Putamen (tissue), 1 donor: ENCODE data around the gene GNG13.
"Not testable (repeated sequence)": the region's sequence is repeated elsewhere in the genome, so short reads cannot be mapped to it uniquely, and the experiment has no call there.

Source experiments
- DNase-seq: peaks from one replicate; pipeline ENCODE4 v3.0.0-alpha.2; 2016; ENCODE audit warnings: low spot score

The GNG13 gene

DNA sequence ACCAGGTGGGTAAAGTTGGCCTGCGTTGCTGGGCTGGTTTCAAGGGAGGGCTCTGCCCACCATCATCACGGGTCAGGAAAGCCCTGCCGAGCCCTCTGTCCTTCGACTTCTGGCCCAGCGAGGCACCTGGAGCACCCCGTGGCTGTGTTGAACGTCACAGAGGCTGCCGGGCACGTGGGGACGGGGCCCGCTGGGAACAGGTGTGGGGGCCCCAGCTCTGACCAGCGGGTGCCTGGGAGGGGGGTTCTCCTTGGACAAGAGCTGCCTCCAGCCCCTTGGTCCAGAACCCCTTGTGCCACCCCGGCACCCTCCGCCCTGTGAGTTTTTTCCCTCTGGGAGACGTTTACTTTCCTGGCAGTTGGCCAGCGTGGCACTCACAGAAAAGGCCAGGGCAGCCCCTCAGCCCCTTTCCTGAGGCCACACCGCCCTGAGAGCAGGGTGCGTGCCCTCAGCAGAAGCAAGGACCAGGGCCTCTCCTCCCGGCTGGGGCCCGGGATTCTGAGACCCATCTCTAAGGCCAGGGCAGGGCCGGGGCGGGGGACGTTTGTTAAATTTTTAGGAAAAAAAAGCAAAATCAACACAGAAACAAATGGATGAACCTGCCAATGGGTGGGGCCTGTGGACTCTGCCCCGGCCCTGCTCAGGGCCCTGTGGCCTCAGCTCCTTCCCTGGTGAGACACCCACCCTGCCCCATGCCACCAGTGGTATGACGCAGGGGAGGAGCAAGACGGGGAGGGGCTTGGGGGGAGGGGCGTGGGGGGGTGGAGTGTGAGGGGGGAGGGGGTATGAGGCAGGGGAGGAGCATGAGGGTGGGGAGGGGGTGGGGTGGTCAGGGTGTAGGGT, 31.3 kb upstream of the GNG13 start:
- no peak for DNase-seq

DNA sequence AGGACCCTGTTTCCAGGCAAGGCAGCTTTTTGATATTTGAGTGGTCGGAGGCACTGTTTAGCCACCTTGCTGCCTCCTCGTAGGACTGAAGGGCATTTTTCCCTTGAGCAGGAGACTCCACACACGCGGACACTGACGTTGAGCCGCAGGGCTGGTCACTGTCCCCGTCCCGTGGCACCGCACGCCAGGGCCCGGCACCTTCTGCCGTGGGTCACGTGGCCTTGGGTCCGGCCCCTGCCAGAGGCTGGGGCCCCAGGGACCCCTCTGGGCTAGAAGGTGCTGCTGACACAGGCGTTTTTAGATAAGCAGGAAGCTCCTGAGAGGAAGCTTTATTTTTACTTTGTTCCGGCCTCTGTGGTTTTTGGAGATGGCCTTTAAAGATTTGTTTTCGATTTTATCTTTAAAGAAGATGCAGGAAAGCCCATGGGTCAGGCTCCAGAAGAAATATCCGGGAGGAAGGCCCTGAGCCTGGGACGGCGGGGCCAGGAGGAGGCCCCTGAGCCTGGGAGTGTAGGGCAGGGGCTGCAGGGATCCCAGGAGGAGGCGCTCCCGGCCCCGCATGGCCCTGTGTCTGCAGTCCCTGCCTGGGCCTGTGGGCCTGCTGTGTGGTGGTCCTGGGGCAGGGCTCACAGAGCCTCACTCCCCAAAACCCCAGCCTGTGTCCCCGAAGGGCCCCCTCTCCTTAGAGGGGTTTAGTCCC, 30.5 kb upstream of the GNG13 start:
- DNase-seq = no peak

DNA sequence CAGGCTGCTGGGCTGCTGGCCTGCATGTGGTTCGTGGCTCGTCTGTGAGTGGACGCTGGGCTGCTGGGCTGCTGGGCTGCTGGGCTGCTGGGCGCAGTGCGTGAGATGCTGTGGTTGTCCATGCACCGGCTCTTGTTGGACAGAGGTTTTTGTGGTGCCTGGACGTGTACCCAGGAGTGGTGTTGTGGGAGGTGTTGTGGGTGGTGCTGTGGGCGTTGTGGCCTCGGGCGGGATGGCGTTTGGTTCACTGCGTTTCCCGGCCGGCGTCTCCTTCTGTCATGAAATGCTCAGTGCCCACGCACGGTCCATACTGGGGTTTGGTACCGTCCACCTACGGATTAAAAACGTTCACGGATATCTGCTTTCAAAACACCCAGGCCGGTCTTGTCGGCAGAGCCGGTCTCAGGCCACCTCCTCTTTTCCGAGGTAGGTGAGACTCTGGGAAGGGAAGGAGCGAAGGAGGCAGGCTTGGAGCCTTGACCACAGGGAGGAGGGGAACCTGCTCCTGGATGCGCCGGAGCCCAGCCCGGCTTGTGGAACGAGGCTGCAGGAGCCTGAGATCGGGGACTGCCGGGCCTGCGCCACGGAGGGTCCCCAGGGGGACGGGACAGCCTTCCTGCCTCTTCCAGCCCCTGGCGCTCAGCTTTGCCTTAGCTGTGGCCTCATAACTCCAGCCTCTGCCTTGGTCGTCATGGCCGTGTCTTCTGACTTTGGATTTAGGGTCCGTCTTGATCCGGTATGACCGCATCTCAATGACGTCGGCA, 29.8 kb upstream of the GNG13 start:
- DNase-seq = no peak

DNA sequence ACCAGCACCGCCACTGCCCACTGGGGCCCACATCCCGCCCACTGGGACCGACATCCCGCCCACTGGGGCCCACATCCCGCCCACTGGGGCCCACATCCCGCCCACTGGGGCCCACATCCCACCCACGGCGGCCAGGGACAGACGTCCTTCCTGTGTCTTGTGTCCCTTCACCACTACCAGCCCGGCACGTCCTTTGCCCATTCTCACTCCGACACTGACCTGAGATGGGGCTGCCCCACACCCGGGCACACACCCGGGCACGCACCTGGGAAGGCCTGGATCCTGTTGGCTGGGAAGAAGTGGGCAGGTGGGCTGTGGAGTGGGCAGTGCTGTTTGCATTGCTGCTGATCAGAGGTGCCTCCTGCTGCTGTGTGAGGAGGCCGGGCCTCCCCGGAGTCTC, 28.4 kb upstream of the GNG13 start:
- no peak for DNase-seq

DNA sequence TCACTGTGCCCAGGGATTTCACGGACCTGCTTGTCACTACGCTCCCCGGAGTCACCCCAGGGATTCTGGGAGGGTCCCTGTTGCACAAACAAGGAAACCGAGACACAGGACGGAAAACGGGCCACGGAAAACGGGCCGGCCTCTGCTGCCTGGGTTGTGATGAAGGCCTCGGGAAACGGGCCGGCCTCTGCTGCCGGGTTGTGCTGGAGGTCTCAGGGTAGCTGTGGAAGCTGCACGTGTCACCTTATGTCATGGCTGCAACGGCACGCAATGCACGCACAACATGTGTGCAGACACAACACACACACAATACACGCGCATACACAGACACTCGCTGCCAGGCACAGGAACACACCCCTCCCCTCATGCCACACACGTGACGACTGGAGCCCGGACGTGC, 27.0 kb upstream of the GNG13 start:
- DNase-seq = no peak

DNA sequence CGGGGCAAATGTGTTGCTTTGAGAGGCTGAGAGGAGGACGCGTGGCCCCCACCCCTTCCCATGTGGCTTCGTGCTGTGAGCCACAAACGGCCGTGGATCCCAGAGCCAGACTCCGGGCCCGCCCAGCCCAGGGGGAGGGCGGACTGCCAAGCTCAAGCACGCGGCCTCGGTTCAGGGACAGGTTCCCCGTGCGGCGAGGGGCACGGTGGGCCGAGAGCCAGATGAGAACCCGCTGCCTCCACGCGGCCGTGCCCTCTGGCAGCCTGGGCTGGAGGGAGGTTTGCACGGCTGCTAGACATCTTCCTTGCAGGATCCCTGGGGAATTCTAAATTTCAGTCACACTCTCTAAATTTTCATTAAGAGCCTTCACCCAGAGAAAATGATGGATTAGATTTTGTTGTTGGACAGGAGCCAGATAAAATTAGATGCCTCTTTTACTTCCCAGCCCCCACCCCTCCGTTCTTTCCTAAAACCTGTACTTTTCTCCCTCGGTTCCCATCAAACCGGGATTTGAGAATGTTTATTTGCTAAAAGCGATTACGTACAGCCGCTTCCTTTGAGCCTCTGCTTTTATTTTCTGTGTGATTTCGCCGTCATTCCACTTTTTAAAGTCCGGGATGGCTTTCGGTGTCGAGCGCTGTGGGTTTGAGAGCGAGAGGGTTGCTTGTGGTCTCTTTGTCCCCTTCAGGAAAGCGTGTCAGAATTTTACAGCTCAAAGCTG, 25.0 kb upstream of the GNG13 start:
- DNase-seq = no peak

DNA sequence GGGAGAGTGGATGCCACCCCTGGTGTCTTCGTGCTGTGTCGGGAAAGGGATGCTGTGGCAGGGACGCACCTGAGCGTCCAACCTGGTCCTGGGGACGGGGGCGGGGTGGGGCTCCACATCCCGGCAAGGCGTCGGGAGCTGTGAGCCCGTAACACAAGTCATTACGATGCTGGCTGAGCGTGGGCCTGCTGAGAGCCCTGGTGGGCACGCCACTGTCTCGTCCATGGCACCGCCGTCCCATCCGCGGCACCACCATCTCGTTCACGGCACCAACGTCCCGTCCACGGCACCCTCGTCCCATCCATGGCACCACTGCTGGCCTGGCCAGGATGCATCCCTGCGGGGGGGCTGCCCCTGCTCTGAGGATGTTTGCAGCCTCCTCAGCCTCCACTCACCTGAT, 24.1 kb upstream of the GNG13 start:
- no peak for DNase-seq

DNA sequence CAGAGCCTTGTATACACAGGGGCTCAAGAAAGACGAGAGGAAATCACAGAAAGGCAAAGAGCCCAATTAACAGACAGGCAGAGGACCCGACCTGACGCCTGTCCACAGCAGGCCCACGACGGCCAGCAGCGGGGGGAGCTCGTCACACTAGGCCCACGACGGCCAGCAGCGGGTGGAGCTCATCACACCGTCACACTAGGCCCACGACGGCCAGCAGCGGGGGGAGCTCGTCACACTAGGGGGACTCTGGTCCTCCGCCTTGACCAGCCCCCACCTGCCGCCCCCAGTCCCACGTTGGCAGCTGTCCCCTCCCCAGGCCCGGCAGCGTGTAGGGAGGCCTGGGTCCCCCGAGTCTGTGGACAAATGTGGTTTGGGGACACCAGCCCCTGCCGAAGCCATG, 23.7 kb upstream of the GNG13 start:
- no peak for DNase-seq

DNA sequence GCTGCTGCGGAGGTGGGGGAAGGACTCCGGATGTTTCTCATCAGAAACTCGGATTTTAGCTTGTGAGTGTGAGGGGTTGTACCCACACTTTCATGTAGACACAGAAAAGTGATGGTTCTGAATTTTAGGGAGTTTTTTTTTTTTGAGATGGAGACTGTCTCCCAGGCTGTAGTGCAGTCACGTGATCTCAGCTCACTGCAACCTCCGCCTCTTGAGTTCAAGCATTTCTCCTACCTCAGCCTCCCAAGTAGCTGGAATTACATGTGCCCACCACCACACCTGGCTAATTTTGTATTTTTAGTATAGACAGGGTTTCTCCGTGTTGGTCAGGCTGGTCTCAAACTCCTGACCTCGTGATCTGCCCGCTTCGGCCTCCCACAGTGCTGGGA, 22.4 kb upstream of the GNG13 start:
- no peak for DNase-seq

DNA sequence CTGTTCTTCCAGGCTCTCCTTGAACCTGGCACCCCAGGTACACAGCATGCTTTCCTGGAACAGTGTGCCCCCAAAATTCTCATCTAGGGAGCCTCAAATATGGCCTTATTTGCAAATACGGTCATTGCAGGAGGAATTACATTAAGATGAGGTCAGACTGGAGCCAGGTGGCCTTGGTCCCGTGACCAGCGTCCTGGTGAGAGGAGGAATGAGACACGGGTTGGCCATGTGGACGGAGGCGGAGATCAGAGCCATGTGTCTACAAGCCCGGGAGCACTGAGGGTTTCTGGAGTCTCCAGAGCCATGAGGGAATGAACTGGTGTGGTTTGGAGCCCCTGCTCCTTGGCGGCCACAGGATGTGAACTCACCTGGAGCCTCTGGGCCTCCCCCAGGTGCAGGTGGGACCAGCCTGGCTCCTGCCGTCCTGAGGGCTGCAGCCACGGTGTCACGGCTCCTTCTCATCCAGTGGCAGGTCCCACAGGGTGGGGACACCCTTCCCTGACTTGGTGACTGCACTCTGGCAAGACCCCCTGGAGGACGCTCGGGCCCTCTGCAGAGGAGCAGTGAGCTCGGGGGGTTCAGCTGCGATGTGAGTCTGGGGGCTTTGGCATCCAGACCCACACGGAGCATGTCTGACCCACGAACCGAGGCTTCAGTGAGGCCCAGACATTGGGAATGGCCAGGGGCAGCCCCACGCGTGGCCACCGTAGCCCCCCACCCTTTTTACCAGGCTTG, 21.8 kb upstream of the GNG13 start:
- no peak for DNase-seq

DNA sequence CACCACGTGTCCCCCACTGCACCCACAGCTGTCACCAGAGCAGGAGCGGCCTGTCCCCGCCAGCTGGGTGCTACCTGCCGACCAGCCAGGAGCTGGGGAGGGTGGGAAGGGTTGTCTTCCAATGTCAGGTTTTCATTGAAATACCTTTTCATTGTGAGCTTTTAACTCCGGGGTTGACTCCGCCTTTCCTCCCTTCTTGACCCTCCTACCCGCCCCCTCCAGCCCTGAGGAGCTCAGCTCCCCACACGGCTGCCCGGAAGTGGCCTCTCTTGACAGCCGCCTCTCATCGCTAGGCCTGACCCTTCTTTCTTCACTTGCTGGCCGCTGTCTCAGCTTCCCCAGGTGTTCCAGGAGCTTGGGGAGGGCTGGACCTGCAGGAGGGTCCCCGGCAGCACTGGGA, 21.2 kb upstream of the GNG13 start:
- no peak for DNase-seq

DNA sequence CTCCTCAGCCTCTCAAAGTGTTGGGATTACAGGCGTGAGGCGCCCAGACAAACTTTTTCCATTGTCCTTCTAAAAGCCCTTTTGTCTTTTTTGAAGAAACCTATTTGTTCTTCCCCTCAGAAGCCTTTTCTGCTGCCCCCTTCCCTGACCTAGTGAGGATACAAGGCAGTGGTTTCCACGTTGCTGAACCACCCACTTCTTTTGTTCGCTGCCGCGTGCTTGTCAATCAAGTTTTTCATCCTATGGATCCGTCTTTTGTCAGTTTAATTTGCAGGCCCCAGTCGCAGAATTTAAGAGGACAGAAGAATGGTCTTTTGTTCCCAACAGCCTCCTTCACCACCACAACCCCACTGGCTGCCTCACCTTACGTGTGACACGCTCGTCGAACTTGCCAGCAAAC, 20.2 kb upstream of the GNG13 start:
- no peak for DNase-seq

DNA sequence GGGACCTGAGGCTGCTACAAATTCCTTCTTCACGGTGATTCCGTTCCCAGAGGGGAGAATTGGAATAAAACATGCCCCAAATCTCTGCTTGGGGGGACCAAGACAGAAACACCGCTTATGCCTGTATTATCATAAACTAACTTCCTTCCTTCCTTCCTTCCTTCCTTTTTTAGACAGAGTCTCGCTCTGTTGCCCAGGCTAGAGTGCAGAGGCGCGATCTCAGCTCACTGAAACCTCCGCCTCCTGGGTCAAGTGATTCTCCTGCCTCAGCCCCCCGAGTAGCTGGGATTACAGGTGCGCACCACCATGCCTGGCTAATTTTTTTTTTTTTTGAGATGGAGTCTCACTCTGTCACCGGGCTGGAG, 19.5 kb upstream of the GNG13 start:
- not testable (repeated sequence) for DNase-seq

DNA sequence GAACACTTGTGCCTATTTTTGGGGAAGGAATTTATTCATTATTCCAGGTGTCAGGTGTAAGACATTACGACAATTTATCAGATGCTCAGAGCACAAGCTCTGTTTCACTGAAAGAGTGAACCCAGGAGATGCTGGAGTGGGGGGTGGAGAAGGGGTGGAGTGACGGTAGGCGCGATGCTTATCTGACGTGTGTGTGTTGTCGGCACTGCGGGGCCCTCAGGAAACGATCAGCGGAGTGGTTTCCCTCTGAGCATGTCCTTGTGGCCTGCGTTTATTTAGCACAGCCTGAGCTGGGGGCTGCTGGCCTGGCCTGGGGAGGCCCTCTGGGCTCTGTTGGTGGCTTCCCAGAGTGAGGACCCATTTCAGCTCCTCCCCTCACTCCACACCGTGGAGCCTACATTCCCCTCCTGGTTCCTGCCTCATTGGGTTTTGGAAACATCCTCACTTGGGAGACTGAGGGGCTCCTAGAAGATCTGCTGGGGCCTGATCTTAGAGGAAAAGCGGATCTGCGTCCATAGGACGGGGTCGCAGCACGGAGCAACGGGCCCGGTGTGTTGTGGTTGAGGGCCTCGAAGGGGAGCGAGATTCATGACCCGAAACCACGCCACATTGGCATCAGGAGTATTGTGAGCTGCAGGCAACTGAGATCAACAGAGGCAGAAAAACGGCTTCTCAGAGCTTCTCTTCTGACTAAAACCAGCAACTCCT, 19.0 kb upstream of the GNG13 start:
- DNase-seq = no peak

DNA sequence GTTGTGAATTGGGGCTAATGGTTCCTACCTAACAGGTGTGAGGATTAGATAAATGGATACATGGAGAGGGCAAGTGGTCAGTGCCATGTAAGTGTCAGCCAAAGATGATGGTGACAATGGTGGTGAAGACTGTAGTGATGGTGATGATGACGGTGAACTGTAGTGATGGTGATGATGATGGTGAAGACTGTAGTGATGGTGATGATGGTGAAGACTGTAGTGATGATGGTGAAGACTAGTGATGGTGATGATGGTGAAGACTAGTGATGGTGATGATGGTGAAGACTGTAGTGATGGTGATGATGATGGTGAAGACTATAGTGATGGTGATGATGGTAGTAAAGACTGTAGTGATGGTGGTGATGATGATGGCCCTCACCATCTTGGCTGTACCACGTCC, 18.1 kb upstream of the GNG13 start:
- no peak for DNase-seq

DNA sequence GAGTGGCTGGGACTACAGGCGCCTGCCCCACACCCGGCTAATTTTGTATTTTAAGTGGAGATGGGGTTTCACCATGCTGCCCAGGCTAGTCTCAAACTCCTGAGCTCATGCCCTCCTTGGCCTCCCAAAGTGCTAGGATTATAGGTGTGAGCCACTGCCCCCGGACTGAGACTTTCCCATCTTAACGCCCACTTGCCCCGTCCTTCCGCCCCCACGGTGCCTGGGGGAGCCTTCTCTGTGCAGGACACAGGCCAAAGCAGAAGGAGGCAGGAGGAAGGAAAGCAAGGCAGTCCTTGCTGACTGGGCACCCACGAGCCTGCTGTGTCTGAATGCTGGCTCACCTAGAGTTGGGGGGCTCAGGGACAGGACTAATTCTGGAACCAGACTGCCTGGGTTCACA, 17.6 kb upstream of the GNG13 start:
- no peak for DNase-seq

DNA sequence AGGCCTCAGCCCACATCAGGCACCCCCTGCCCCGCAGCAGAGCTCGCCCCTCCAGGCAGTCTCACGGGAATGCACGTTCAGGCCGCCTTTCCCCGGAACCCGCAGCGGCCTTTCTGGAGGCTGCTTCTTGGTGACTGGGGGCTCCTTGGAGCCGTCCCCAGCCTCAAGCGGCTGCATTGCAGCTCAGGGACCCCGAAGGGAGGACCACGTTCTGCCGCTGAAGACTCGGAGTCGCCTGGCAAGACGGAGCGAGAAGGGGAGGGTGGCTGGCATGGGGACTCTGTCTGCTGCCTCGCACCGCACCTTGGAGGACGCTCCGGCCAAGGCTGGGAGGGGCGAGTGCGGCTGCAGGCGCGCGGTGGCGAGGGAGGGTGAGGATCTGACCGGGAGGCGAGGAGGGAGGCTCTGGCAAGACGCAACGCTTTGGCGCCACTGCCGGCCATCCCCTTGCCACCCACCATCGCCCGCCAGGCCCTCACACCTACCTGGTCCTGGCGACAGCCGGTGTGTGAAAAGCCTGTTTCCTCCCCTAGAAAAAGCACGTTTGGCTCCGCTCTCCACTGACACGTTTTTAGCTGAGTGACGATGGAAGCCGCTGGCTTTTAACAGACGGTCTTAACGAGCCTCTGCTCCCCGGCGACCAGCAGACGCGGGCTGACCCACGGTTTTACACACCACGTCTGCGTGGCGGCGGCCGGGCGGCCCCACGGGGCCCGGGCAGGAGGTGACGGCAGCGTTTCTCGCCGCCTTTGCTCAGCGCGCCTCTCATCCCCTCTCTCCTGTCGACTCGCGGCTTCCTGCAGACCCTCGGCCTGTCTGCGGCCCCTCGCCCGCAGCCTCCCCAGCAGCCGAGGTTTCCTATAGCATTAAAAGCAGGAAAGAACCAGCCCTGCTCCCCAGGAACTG, 16.7 kb upstream of the GNG13 start:
- DNase-seq = no peak

DNA sequence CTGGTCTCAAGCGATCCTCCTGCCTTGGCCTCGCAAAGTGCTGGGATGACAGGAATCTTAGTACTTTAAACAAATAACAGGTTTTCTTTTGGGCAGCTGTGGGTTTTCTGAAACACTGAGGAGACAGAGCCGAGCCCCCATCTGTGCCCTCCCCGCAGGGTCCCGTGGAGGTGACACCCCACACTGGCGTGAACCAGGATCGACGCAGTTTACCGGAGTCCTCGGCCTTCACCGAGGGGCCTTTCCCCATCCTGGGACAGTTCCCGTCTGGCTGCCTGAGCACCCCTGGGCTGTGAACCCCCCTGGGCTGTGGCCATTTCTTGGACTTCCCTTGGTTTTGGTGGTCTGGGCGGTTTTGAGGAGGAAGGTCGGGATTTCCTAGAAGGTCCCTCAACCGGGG, 15.3 kb upstream of the GNG13 start:
- DNase-seq = no peak

DNA sequence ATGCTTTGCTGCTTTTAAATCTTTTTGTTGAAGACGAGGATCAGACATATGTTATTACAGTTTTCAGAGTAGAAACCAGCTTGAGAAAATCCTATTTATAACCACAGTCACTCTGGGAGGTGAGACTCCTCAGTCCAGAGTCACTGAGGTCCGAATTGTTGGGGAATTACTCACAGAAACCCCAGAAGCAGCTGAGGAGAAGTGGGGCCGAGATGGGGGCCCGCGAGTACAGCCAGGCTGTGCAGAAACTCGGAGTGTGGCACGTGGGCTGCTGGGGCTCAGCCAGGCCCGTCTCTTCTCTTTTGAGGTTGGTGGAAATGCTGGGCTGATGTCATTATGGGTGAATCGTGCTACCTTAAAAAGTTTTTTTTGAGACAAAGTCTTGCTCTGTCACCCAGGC, 14.4 kb upstream of the GNG13 start:
- no peak for DNase-seq

DNA sequence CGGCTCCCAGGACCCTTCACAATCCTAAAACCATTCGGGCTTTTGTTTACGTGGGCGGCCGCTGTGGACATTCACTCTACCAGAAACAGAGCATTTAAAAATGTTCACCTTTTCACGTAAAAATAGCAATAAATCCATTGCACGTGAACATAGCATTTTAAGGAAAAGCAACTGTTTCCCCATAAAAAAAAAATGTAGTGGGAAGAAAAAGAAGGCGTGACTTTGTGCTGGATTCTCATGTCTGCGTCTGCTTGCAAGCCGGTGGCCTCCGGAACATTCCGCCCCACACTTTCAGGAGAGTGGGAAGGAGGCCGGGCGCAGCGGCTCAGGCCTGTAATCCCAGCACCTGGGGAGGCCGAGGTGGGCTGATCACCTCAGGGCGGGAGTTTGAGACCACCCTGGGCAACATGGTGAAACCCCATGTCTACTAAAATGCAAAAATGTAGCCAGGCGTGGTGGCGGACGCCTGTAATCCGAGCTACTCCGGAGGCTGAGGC, 13.4 kb upstream of the GNG13 start:
- no peak for DNase-seq
